GM18873 (cell line): ENCODE measurements around the gene F10.
"Not testable (repeated sequence)": the region's sequence is repeated elsewhere in the genome, so short reads cannot be mapped to it uniquely, and the experiment has no call there.

Source experiments
- ATAC-seq: cut with Tn5 transposase; IDR thresholded peaks from one replicate; pipeline ENCODE4 v1.9.1; 2021; ENCODE audit warnings: mild to moderate bottlenecking, moderate library complexity, moderate number of reproducible peaks; ENCODE audit not compliant: unreplicated experiment, low FRiP score

F10 gene

DNA sequence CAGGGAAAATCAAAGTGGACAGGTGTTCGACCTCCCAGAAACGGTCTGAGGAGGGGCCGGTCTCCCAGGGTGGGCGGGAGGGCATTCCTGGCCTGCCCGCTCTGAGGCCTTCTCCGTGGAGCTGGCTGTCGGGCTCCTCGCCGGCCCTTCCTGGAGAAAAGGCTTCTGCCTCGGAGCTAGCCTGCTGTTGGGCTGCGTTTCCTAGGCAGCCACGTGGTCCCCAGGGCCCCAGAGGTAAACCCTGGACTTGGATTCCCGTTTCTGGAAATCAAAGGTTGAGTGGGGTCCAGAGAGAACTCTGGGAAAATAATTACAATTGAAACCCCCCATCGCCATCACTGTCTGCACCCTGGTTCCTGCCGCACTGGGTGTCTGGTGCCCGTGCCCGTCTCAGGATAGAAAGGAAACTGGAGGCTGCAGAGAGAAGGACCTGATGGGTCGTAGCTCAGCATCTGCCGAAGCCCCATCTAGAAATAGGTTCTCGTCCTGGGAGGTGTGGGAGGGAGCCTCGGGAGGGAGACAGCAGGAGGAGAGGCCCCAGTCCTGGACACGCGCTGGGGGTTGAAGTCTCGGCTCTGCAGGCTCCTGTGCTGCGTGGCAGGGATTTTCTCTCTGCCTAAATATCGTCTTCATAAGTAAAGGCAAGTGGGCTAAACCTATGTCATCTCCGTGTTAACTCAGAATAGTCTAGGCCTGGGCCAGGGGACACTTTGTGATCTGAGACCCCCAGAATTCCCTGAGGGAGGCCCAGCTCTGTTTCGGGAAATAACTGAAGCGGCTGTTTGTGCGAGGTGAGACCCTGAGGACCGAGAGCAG is 28.2 kb downstream of the F10 start:
- ATAC-seq, result no peak

DNA sequence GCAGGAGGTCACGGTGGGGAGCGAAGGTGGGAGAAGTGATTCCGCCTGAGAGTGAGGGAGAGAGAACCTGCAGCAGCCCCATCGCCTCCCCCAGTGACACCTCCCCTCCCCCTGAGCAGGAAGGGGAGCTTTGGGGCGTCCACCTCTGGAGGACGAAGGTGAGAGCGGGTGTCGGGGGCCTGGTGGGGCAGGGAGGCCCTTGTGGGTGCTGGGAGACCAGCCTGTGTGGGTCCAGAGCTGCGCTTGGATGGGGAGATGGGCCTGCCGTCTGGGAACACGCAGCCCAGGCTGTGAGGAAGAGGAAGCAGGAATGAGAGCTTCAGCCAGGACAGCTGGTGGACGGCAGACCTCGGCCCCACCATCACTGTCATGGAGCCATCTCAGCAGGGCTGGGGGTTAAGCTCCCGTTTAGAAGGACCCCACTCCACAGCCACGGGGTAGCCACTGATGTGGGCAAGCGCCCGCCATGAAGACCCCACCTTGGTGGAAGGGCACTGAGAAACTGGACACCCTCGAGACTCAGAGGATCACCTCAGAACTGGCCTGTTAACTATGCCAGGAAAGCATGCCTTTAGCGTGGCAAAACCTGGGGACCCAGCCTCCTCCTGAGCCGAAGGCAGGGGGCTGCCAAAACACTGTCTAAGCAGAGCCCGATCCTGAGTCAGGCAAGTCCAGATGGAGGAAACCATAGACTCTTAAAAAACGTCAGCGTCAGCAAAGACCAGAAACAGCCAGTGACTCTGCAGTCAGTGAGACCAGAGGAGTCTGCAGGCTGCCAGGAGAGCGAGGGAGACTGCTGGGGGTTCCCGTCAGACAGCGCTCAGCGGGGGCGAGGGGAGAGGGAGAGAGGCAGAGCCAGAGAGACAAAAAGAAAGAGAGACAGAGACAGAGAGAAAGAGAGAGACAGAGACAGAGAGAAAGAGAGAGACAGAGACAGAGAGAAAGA is 29.4 kb downstream of the F10 start:
- no peak for ATAC-seq

DNA sequence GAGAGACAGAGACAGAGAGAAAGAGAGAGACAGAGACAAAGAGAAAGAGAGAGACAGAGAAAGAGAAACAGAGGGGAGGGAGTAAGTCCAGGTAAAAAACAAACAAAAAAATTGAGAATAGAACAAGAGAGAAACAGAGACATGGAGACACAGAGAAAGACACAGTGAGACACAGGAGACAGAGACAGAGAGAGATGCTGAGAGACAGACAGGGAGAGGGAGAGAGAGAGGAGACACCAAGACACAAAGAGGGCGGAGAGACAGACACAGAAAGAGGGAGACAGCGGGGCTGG is 30.0 kb downstream of the F10 start:
- ATAC-seq, result no peak

DNA sequence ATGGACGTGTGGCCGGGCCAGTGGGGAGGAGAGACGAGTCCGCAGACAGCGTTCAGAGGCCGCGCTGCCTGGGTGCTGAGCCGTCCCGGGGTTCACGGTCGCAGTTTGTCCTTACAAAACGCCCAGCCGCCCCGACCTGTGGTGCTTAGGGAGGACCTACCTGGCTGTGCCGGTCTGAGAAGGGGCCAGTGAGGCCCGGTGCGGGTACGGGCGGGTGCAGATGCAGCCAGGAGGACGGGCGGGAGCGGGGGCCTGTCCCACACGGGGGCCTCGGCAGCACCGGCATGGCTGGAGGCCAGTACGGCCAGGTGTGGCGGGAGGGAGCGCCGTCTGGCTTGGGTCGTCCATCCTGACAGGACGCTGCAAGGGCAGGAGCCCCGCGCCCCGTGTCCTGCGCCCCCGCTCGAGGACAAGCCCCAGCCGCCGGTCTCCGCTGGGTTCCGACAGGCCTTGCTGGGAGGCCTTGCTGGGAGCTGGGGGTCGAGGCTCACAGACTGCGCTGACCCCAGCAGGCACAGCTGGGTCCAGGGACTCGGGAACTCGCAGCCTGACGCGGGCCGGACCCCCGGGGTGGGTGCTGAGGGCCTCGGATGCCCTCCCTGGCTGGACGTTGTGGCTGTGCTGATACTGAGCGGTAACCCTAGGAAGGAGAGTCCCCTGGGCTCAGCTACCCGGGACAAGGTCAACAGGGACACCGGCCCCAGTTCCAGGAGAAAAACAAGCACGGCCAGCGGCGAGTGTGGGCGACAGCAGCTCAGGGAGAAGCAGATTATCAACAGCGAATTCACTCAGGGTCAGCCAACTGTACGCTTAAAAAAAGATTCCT is 30.6 kb downstream of the F10 start:
- peak; percentile 23 for ATAC-seq

DNA sequence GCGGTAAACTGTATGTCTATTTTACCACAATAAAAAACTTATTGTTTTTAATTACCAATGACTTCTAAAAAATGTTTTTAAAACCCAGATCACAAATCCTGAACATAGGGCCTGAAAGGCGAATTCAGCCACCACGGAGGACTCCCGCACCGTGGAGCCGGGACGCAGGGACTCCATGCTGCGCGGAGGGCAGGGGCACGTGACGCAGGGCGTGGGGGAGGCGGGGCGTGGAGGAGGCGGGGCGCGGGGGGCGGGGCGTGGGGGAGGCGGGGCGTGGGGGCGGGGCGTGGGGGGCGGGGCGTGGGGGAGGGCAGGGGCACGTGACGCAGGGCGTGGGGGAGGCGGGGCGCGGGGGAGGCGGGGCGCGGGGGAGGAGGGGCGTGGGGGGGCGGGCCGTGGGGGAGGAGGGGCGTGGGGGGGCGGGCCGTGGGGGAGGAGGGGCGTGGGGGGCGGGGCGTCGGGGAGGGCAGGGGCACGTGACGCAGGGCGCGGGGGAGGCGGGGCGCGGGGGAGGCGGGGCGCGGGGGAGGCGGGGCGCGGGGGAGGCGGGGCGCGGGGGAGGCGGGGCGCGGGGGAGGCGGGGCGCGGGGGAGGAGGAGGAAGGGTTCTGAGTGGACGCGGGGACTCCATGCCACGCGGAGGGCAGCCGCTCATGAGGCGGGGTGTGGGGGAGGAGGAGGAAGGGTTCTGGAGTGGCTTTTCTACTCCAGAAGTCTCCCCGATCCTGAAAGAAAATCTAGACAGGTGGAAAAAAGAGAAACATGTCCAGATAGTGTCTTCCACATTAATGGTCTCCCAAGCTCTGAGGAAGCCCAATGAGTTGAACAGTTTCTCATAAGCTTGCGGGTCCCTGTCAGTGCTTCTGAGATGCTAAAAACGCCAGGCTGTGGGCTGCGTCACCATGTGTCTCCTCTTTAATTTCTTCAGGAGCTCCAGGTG is 31.5 kb downstream of the F10 start:
- peak; percentile 43 for ATAC-seq

DNA sequence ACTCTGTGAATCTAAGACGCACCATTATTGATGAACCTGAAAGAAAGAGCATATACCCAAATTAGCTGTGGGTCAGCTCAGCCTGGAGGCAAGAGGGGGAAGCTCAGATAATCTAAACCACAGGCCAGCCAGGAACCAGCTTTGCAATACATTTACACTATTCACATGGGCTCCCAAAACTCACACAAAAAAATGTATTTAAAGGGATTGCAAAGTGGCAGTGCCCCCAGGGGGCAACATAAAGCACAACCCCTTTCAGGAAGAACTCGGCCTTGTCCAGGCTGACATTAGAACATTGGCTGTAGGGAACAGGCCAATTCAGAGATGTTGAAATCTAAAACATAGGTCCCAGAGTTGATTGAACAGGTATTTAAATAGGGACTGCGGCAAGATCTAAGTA is 32.6 kb downstream of the F10 start:
- ATAC-seq, result no peak

DNA sequence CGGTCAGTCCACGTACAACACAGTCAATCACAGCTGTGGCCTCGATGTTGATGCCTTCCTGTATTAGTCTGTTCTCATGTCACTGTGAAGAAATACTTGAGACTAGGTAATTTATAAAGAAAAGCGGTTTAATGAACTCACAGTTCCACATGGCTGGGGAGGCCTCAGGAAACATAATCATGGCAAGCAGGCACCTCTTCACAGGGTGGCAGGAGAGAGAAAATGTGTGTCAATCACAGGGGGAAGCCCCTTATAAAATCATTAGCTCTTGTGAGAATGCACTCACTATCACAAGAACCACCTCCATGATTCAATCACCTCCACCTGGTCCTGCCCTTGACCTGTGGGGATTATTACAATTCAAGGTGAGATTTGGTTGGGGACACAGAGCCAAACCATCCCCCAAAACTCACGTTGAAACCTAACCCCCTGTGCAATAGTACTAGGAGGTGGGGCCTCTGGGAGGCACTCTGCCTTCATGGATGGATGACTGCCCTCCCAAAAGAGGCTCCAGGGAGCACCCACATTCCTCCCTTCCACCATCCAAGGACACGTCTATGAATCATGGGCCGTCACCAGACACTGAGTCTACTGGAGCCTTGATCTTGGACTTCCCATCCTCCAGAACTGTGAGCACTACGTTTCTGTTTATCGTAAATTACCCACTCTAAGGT is 33.5 kb downstream of the F10 start:
- no peak for ATAC-seq

DNA sequence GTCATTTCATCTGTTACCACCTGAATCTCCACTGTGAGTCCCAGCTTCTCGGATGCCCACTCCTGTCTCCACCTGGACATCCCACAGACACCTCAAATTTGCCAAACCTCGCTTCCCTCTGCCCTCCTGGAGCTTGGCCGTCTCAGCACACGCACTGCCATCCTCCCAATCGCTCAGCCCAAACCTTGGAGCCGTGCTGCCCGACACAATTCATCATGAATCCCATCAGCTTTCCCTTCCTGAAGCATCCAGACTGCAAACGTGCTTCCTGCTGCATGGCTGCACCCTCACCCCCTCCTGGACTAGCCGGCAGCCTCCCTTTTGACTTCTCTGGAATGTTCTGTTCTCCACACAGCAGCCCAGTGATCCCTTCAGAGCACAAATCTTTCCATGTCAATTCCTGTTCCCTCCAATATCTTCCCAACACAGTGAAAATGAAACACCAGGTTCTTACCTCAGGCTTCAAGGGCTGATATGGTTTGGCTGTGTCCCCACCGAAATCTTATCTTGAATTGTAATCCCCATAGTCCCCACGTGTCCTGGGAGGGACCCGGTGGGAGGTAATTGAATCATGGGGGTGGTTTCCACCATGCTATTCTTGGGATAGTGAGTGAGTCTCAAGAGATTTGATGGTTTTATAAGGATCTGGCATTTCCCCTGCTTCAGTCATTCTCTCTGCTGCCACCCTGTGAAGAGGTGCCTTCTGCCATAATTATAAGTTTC is 34.8 kb downstream of the F10 start:
- no peak for ATAC-seq

DNA sequence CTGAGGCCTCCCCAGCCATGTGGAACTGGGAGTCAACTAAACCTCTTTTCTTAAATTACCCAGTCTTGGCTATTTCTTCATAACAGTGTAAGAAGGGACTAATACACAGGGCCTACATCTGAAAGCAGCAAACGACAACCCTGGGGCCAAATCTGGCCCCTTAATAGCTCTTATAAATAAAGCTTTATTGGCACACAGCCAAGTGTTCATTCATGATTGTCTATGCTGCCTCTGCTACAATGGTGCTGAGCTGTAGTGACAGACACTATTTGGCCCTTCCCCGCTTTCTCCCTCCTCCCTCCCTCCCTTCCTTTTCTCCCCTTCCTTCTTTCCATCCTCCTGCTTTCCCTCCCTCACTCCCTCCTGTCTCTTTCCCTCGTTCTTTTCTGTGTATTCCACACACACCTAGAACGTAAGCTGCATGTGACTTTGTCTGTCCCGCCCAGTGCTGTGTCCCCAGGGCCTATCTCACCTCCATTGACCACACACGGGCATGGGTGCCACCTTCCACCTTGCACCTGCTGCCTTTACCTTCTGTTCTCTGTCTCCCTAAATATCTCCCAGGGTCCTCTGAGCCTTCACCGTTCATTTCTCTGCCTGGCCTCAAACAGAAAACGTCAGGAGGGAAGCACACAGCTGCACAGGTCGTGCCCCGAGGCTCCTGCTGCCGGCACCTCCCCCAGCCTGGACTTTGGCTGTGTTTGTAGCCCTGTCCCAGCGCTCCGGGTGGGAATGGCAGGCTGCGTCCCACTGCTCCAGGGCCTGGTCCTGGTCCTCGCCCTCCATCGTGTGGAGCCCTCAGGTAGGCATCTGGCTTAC is 35.5 kb downstream of the F10 start, which contains the start of gene PROZ:
Gene PROZ (plus strand): TSS at position 720 of the 819 bp plus-strand sequence. CDS start 13 bp downstream, at position 733.
- no peak for ATAC-seq

DNA sequence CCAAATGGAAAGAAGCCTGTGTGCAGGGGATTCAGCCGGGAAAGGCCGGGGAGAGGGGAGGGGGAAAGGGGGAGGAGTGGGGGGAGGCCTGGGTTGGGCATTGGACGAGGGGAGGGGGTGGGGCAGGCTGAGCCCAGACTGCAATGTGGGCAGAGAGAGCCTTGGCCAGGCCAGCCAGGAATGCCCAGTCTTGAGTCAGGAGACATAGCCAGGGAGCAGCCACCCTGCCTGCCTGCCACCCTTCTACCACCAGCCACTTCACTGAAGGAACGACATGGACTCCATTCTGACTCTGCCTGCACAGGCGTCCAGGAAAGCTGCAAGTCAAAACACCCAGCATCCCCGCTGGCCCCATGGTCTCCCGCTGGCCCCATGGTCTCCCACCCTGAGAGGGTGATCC is 36.3 kb downstream of the F10 start:
- no peak for ATAC-seq

DNA sequence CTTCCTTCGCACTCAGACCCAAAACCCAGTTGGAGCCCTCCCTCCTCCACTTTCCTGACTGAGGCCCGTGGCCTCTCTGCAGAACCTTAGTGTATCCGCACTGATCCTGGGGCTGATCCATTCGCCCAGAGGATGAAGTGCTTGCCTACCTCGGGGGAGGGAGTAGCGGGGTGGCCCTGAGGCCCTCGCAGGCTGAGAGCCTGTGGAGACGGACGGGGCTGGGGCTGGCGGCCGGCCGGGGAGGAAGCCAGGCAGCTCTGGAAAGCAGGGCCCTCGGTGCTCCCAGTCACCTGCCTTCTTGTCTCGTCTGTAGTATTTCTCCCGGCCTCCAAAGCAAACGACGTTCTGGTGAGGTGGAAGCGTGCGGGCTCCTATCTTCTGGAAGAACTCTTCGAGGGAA is 37.1 kb downstream of the F10 start:
- no peak for ATAC-seq

DNA sequence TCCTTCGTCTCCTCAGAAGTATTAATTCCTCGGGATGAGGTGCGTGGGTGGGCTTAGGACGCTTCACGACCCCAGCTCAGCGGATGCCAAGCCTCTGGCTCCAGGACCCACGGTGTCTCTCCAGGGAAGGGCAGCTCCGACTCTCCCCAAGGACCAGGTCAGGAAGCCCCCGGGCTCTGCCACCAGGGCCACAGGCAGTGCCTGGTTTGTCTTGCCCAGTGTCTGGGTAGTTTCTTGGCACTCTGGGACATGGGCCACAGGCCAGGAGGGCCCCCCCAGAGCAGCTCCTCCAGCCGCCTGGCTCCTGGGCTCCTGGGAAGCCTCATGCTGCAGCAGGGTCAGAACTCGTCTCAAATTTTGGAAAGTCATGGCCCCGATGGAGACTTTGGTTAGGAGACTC is 38.4 kb downstream of the F10 start:
- ATAC-seq, result no peak

DNA sequence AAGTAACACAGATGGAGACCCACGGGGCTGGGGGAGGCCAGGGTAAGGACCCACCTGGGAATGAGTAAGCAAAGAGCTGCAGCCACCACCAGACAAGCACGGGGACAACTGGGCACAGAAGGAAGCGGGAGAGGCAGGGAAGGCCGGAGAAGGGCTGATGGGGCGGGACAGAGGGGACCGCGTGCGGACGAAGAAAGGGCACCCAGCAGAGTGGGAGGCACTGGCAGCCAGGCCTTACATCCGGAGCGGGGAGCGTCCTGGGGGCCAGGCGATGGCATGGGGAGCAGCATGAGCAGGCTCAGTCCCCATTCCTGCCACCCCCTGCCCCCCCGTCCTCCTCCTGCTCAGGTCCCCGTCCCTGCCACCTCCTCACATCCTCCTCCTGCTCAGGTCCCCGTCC is 38.8 kb downstream of the F10 start:
- ATAC-seq, result no peak

DNA sequence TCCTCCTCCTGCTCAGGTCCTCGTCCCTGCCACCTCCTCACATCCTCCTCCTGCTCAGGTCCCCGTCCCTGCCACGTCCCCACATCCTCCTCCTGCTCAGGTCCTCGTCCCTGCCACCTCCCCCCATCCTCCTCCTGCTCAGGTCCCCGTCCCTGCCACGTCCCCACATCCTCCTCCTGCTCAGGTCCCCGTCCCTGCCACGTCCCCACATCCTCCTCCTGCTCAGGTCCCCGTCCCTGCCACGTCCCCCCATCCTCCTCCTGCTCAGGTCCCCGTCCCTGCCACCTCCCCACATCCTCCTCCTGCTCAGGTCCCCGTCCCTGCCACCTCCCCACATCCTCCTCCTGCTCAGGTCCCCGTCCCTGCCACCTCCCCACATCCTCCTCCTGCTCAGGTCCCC is 39.4 kb downstream of the F10 start:
- not testable (repeated sequence) for ATAC-seq

DNA sequence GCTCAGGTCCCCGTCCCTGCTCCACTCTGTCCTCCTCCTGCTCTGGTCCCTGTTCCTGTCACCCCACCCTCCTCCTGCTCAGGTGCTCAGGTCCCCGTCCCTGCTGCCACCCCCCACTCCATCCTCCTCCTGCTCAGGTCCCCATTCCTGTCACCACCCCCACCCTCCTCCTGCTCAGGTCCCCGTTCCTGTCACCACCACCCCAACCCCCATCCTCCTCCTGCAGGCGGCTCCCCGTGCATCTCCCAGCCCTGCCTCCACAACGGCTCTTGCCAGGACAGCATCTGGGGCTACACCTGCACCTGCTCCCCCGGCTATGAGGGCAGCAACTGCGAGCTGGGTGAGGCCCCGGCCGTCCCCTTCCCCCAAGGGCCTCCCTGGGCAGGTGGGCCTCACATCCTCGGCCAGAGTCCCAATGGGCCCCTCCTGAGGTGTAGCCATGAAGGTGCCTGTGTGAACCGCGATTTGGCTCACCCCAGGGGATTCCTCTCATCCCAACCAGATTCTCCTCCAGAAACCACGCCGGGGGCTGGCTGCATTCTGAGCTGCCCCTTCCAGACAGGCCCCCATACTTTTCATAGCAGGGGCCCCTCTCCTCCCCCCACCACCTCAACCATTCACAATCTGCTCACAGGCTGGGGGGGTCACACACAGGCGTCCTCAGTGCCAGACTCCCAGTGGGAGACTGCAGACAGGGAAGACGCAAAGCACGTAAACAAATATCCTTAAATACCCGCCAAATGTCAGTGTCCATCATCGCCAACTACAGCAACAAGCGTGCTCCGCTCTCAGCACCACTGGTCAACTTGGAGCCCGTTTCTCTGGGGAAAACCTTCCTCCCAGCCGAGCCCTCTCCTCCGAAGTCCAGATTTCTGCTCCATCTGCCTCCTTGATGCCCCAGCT is 40.4 kb downstream of the F10 start:
- ATAC-seq, result no peak

DNA sequence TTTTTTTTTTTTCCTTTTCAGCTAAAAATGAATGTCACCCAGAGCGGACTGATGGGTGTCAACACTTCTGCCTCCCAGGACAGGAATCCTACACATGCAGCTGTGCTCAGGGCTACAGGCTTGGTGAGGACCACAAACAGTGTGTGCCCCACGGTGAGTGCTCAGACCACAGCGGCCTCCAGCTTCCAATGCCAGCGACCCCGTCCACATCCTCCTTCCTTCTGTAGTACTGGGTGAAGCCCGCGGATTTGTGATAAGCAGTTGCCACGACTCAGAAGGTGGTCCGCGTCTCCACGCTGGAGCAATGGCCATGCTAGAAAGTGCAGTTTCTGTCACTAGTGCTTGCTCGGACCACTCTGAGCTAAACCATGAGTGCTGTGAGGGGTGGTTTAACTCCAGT is 41.9 kb downstream of the F10 start:
- no peak for ATAC-seq

DNA sequence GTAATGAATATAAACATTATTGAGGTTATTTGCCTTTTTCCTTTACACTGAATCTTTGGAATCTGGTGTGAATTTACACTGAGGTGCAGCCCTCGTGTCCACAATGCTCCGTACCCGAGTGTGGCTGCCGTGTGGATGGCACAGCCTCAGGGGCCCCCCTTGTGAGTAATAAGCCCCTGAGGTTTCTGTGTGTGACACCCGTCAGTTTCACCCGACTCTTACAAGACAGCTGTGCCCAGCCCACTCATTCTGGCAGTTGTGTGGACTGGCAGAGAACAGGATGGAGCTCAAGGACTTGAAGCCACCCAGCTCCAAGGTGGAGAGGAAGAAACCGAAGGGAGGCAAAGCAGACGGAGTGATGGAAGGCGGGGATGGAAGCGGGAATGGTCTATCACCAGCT is 43.7 kb downstream of the F10 start:
- no peak for ATAC-seq
